CD4-positive, alpha-beta T cell (primary cell): Measurements from ENCODE around the gene KCNQ4. TPM values are rescaled to one million over a fixed set of nuclear protein-coding genes. Genes with fewer than 3 reads are reported as not detected.

ENCODE experiments used
- ATAC-seq: fragments of 200-7000 bp; cut with Tn5 transposase; one replicate; pipeline ENCODE4 v1.10.0; 2022; ENCODE audit warnings: mild to moderate bottlenecking; ENCODE audit not compliant: poor library complexity
- CTCF ChIA-PET: fragments of 350-600 bp; sonication (Branson Sonifier 250); formaldehyde crosslinking; loops from one replicate; lab custom pipeline; 2021; ENCODE audit warnings: antibody characterized with exemption, inconsistent platforms; lab: Charles Lee
- POLR2A ChIA-PET: fragments of 350-600 bp; sonication (Branson Sonifier 250); formaldehyde crosslinking; loops from one replicate; lab custom pipeline; 2021; ENCODE audit warnings: antibody characterized with exemption, inconsistent platforms; lab: Charles Lee
- DNase-seq, 14 experiments: peaks; one replicate each; pipeline ENCODE4 v3.0.0-alpha.2; 2013 to 2020; ENCODE audit warnings: mixed read lengths in 2 of 14
- H3K27ac ChIP-seq, 2 donors: one replicate each; pipeline versions ENCODE4 v1.5.1 to v1.7.0; 2013; ENCODE audit warnings: low read length in 2 of 2, low read depth in 1 of 2, mild to moderate bottlenecking in 1 of 2
- H3K27me3 ChIP-seq, 2 experiments: 1 replicate in 1 of 2; 2 replicates in 1 of 2; pipeline versions ENCODE4 v1.6.1 to v1.7.0; 2013; ENCODE audit warnings: low read length in 2 of 2, control low read depth in 1 of 2, mild to moderate bottlenecking in 1 of 2, moderate library complexity in 1 of 2; ENCODE audit not compliant: insufficient read depth in 2 of 2, control insufficient read depth in 1 of 2
- H3K36me3 ChIP-seq: one replicate; pipeline ENCODE4 v1.6.1; 2013; ENCODE audit warnings: low read length, control low read depth; ENCODE audit not compliant: insufficient read depth
- H3K4me1 ChIP-seq: one replicate; pipeline ENCODE4 v1.6.1; 2013; ENCODE audit warnings: low read length, control low read depth; ENCODE audit not compliant: insufficient read depth
- H3K4me3 ChIP-seq: one replicate; pipeline ENCODE4 v1.5.1; 2013; ENCODE audit warnings: mild to moderate bottlenecking, low read length, moderate library complexity
- H3K9me3 ChIP-seq, 2 experiments: 1 replicate in 1 of 2; 2 replicates in 1 of 2; pipeline versions ENCODE4 v1.6.1 to v1.7.0; 2013; ENCODE audit warnings: low read length in 2 of 2, mild to moderate bottlenecking in 2 of 2, control low read depth in 1 of 2, moderate library complexity in 1 of 2; ENCODE audit not compliant: control insufficient read depth in 1 of 2, insufficient read depth in 1 of 2
- H3K27ac Mint-ChIP-seq: one replicate; pipeline ENCODE4 v1.8.0; 2020; ENCODE audit warnings: mixed read lengths
- H3K27me3 Mint-ChIP-seq: one replicate; pipeline ENCODE4 v1.8.0; 2021; ENCODE audit warnings: mixed read lengths
- H3K36me3 Mint-ChIP-seq: one replicate; pipeline ENCODE4 v1.8.0; 2021; ENCODE audit warnings: low read depth, mixed read lengths
- H3K4me1 Mint-ChIP-seq: one replicate; pipeline ENCODE4 v1.8.0; 2021; ENCODE audit warnings: low read depth, mixed read lengths
- H3K4me3 Mint-ChIP-seq: one replicate; pipeline ENCODE4 v1.8.0; 2020; ENCODE audit warnings: mild to moderate bottlenecking, mixed read lengths
- H3K9me3 Mint-ChIP-seq: one replicate; pipeline ENCODE4 v1.8.0; 2020; ENCODE audit warnings: mixed read lengths
- intact Hi-C, 2 experiments: fragments of 100-400 bp; cut with DNase I in 1 of 2; cut with micrococcal nuclease in 1 of 2; formaldehyde crosslinking; loops; one replicate each; pipeline versions ENCODE4 v1.15.1 to v1.9.0; 2023 to 2025; cut with DNase I, micrococcal nuclease
- total RNA-seq, 174 experiments: library from RNA in 2 of 174; stranded (reverse) in 2 of 174; gene quantifications; one replicate each; pipeline ENCODE4 v1.2.3 and lab custom pipeline; 2021 to 2026
- TF ChIP-seq, protein P1 (sequence below): fragments of 200-600 bp; IDR thresholded peaks from one replicate; pipeline ENCODE4 v1.8.0; 2022; ENCODE audit warnings: antibody characterized with exemption, mild to moderate bottlenecking

KCNQ4 gene
- total RNA-seq, 2 experiments from 2014 or later = 0.25 to 0.30 TPM

DNA sequence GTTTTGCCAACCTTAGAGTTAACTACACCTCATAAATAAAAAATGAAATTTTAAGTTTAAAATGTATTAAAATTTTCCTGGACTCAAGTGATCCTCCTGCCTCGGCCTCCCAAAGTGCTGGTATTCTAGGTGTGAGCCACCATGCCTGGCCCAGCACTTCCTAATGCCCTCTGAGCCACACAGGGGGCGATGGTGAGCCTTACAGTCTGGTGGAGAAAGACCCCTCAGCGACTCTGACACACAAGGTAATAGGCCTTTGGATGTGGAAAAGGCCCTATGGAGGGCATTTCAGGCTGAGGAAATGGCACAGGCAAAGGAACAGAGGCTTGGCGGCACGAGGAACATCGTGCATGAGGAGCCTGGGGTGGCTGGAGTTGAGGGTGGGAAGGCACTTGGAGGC is 71.9 kb downstream of the KCNQ4 start:
- TF ChIP-seq, protein P1, sequence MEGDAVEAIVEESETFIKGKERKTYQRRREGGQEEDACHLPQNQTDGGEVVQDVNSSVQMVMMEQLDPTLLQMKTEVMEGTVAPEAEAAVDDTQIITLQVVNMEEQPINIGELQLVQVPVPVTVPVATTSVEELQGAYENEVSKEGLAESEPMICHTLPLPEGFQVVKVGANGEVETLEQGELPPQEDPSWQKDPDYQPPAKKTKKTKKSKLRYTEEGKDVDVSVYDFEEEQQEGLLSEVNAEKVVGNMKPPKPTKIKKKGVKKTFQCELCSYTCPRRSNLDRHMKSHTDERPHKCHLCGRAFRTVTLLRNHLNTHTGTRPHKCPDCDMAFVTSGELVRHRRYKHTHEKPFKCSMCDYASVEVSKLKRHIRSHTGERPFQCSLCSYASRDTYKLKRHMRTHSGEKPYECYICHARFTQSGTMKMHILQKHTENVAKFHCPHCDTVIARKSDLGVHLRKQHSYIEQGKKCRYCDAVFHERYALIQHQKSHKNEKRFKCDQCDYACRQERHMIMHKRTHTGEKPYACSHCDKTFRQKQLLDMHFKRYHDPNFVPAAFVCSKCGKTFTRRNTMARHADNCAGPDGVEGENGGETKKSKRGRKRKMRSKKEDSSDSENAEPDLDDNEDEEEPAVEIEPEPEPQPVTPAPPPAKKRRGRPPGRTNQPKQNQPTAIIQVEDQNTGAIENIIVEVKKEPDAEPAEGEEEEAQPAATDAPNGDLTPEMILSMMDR = no peak
- ATAC-seq = no peak
- Mint-ChIP-seq H3K36me3 (no peaks in the 10 kb centered on the region), H3K9me3 (no peaks in the 10 kb centered on the region), H3K27me3 (no peaks in the 10 kb centered on the region), H3K4me3 (no peak overlapping the region), H3K27ac (no peak overlapping the region), H3K4me1 (peaks cover 10% of the 10 kb centered on the region)
- ChIA-PET POLR2A (no interaction called here), CTCF (interaction anchor here (1.4 kb wide), 1 partner anchor 97 kb away, joined by 5 read pairs; no protein-coding TSS in a partner anchor)
- no peak overlapping the region for H3K27ac ChIP-seq
- peak in 3 of 14 experiments; percentile 29 to 43 (median 32) for DNase-seq
- H3K4me1 ChIP-seq = peaks cover 1% of the 10 kb centered on the region
- H3K27me3 ChIP-seq = no peaks in the 10 kb centered on the region
- intact Hi-C loops = no loop called here
- H3K4me3 ChIP-seq = no peak overlapping the region
- no peaks in the 10 kb centered on the region for H3K9me3 ChIP-seq
- no peaks in the 10 kb centered on the region for H3K36me3 ChIP-seq

DNA sequence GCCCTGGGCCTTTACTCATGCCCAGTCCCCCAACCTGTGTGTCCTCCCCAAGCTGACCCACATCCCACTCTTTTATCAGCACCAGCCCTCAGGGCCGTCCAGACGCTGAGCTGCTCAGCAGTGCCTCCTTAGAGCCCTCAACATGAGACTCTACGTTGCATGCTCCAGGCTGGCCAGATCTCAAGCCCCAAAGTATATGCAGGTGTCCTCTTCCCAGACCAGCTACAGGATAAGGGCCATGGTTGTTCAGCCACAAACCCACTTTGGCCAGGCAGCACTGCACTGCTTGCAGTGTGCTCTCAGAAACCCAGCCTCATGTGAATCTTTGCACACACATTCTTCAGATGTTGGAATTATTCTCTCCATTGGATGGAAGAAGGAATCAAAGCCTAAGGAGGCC is 72.5 kb downstream of the KCNQ4 start:
- no peaks in the 10 kb centered on the region for H3K36me3 ChIP-seq
- Mint-ChIP-seq H3K9me3 (no peaks in the 10 kb centered on the region), H3K4me1 (peaks cover 15% of the 10 kb centered on the region), H3K27me3 (no peaks in the 10 kb centered on the region), H3K36me3 (no peaks in the 10 kb centered on the region), H3K4me3 (no peak overlapping the region), H3K27ac (no peak overlapping the region)
- intact Hi-C loops = no loop called here
- no peak for ATAC-seq
- TF ChIP-seq, protein P1 = no peak
- no peak overlapping the region for H3K4me3 ChIP-seq
- DNase-seq = no peak
- H3K27me3 ChIP-seq = no peaks in the 10 kb centered on the region
- POLR2A ChIA-PET = no interaction called here
- H3K9me3 ChIP-seq = no peaks in the 10 kb centered on the region
- peaks cover 7% of the 10 kb centered on the region for H3K4me1 ChIP-seq
- H3K27ac ChIP-seq = no peak overlapping the region
- CTCF ChIA-PET = interaction anchor here (1.4 kb wide), 1 partner anchor 96 kb away, joined by 5 read pairs; no protein-coding TSS in a partner anchor

GRCh38 chr1:40856656-40857302 is 73.2 kb downstream of the KCNQ4 start:
- Mint-ChIP-seq H3K36me3 (no peaks in the 10 kb centered on the region), H3K4me1 (peaks cover 15% of the 10 kb centered on the region), H3K4me3 (no peak overlapping the region), H3K27ac (no peak overlapping the region), H3K9me3 (no peaks in the 10 kb centered on the region), H3K27me3 (no peaks in the 10 kb centered on the region)
- no peak overlapping the region for H3K4me3 ChIP-seq
- ChIA-PET POLR2A (no interaction called here), CTCF (interaction anchor here (1.4 kb wide), 1 partner anchor 82 kb away, joined by 11 read pairs; no protein-coding TSS in a partner anchor)
- no peak for DNase-seq
- H3K4me1 ChIP-seq = peaks cover 10% of the 10 kb centered on the region
- ATAC-seq = no peak
- TF ChIP-seq, protein P1 = no peak
- no peaks in the 10 kb centered on the region for H3K9me3 ChIP-seq
- intact Hi-C loops = no loop called here
- no peak overlapping the region for H3K27ac ChIP-seq
- no peaks in the 10 kb centered on the region for H3K27me3 ChIP-seq
- H3K36me3 ChIP-seq = no peaks in the 10 kb centered on the region
